HepG2 (cell line): Measurements from ENCODE around the gene PROM2. TPM values are rescaled to one million over a fixed set of nuclear protein-coding genes. Genes with fewer than 3 reads are reported as not detected.

Source experiments
- BCL3 ChIP-seq: sonication (generic); formaldehyde crosslinking; IDR thresholded peaks from 2 replicates; pipeline ENCODE4 v1.5.1; 2020; ENCODE audit warnings: mild to moderate bottlenecking, missing genetic modification reagents, moderate library complexity
- ETV6 ChIP-seq: sonication (generic); formaldehyde crosslinking; conservative IDR thresholded peaks from 2 replicates; pipeline ENCODE4 v1.4.0; 2020; ENCODE audit warnings: missing genetic modification reagents
- HBP1 ChIP-seq: IDR thresholded peaks from 2 replicates; pipeline ENCODE4 v1.6.1; 2016; ENCODE audit warnings: low read depth, control low read depth
- HDAC2 ChIP-seq: sonication (generic); formaldehyde crosslinking; IDR thresholded peaks from 2 replicates; pipeline ENCODE4 v1.4.0; 2020; ENCODE audit warnings: missing genetic modification reagents
- HOXD1 ChIP-seq: sonication (generic); formaldehyde crosslinking; IDR thresholded peaks from 2 replicates; pipeline ENCODE4 v1.5.0; 2020; ENCODE audit warnings: missing genetic modification reagents
- MLX ChIP-seq: IDR thresholded peaks from 2 replicates; pipeline ENCODE4 v1.6.1; 2016
- THRA ChIP-seq: sonication (generic); formaldehyde crosslinking; IDR thresholded peaks from 2 replicates; pipeline ENCODE4 v1.4.0; 2020; ENCODE audit warnings: missing genetic modification reagents, borderline replicate concordance
- USF2 ChIP-seq, 2 experiments: sonication (generic) in 1 of 2; formaldehyde crosslinking in 1 of 2; IDR thresholded peaks; 2 replicates each; pipeline versions ENCODE4 v1.5.1 to v1.6.1; 2011 to 2020; ENCODE audit warnings: borderline replicate concordance in 1 of 2, low read depth in 1 of 2, low read length in 1 of 2, mild to moderate bottlenecking in 1 of 2, missing genetic modification reagents in 1 of 2, moderate library complexity in 1 of 2
- ZNF20 ChIP-seq: sonication (generic); formaldehyde crosslinking; IDR thresholded peaks from 2 replicates; pipeline ENCODE4 v1.4.0; 2020; ENCODE audit warnings: mild to moderate bottlenecking, moderate library complexity, missing genetic modification reagents
- ZNF224 ChIP-seq: sonication (generic); formaldehyde crosslinking; IDR thresholded peaks from 2 replicates; pipeline ENCODE4 v1.5.0; 2020; ENCODE audit warnings: mild to moderate bottlenecking, missing genetic modification reagents
- ZNF564 ChIP-seq: sonication (generic); formaldehyde crosslinking; IDR thresholded peaks from 2 replicates; pipeline ENCODE4 v1.8.1; 2023; ENCODE audit warnings: mild to moderate bottlenecking, missing genetic modification reagents
- ZNF646 ChIP-seq: sonication (generic); formaldehyde crosslinking; IDR thresholded peaks from 2 replicates; pipeline ENCODE4 v1.9.0; 2021; ENCODE audit warnings: mild to moderate bottlenecking, missing genetic modification reagents
- ZNF776 ChIP-seq: sonication (generic); formaldehyde crosslinking; IDR thresholded peaks from 2 replicates; pipeline ENCODE4 v1.4.0; 2020; ENCODE audit warnings: mild to moderate bottlenecking, missing genetic modification reagents
- ZNF879 ChIP-seq: sonication (generic); formaldehyde crosslinking; IDR thresholded peaks from 2 replicates; pipeline ENCODE4 v1.8.1; 2023; ENCODE audit warnings: missing genetic modification reagents
- polyA plus RNA-seq, 8 experiments: library from polyadenylated mRNA; depleted of rRNA in 3 of 8; stranded (reverse) in 7 of 8; unstranded in 1 of 8; fragments of >200 nt; fragmentation: Illumina TruSeq in 4 of 8; extraction: Trizol in 4 of 8; gene quantifications; 2 replicates each; pipeline versions ENCODE4 v1.2.1 to v1.2.3, GENCODE V29; 2011 to 2016; ENCODE audit warnings: low read depth in 4 of 8, missing spikeins in 1 of 8, mixed read lengths in 1 of 8; ENCODE audit not compliant: insufficient read depth in 1 of 8
- total RNA-seq, 5 experiments: library from RNA; depleted of rRNA; stranded (reverse); fragments of >200 nt; fragmentation: Illumina TruSeq; extraction: Trizol; gene quantifications; 2 replicates each; pipeline ENCODE4 v1.2.3, GENCODE V29; 2016; ENCODE audit warnings: low read depth in 1 of 5

Gene PROM2
- total and polyA plus RNA-seq, 2 of the 13 experiments (the other 11 are each of a cell fraction or from before 2014, with no cell fraction given) = not detected

GRCh38 chr2:95305380-95306061 lies 31.3 kb downstream of the PROM2 start (continued):
- TF ChIP-seq ZNF879 (CRISPR knock-in tag) (no peak), HBP1 (CRISPR knock-in tag) (no peak), ETV6 (CRISPR knock-in tag) (no peak), USF2 (IDR thresholded peaks at IDR 0.05; ENCODE audit: low read depth, low read length) (no peak), USF2 (CRISPR knock-in tag; IDR thresholded peaks at IDR 0.05; ENCODE audit: borderline replicate concordance) (0 out of 2 replicates have a peak, but pooled peaks have one; percentile 35), HDAC2 (no peak), ZNF224 (CRISPR knock-in tag) (no peak), HOXD1 (CRISPR knock-in tag) (no peak), MLX (CRISPR knock-in tag) (peak; percentile 21; the same call in 1 of the 2 replicates), ZNF776 (CRISPR knock-in tag) (no peak), THRA (CRISPR knock-in tag) (no peak), ZNF20 (CRISPR knock-in tag) (no peak), BCL3 (CRISPR knock-in tag) (no peak), ZNF646 (CRISPR knock-in tag) (no peak), ZNF564 (CRISPR knock-in tag) (no peak)
